ENCODE results near the gene ISG20.

GRCh38 chr15:88624971-88625490 is 13.8 kb upstream of the ISG20 start:
- TF ChIP-seq CTCF (IDR thresholded peaks at IDR 0.05; ENCODE audit: low read depth, low read length, missing input control) (no peak), RAD21 (IDR thresholded peaks at IDR 0.05) (no peak), EGR1 (IDR thresholded peaks at IDR 0.05; ENCODE audit: low read depth in 2 of 2) (no peak), YY1 (IDR thresholded peaks at IDR 0.05) (no peak)
- TF ChIP-seq, protein P1, sequence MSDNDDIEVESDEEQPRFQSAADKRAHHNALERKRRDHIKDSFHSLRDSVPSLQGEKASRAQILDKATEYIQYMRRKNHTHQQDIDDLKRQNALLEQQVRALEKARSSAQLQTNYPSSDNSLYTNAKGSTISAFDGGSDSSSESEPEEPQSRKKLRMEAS (IDR thresholded peaks at IDR 0.05): no peak
